Activated naive CD4-positive, alpha-beta T cell treated with anti-CD3 and anti-CD28 coated beads, Interleukin-2, amount 50 U/mL, for 16 hours (primary cell): ENCODE measurements around the gene DNAJC6.
"Not testable (repeated sequence)": the region's sequence is repeated elsewhere in the genome, so short reads cannot be mapped to it uniquely, and the experiment has no call there.

ENCODE experiments used
- DNase-seq: peaks from one replicate; pipeline ENCODE4 v3.0.0-alpha.2; 2020

Gene DNAJC6

GRCh38 chr1:65360648-65361047 lies 51.3 kb downstream of the DNAJC6 start:
- DNase-seq = no peak

- no peak for DNase-seq
These were observed 53.2 kb downstream of the DNAJC6 start for GRCh38 chr1:65362545-65362944.

- no peak for DNase-seq
These were observed 54.1 kb downstream of the DNAJC6 start for GRCh38 chr1:65363484-65363883.

- no peak for DNase-seq
These were observed 59.1 kb downstream of the DNAJC6 start for GRCh38 chr1:65368403-65368802.

- DNase-seq = no peak
These were observed 62.2 kb downstream of the DNAJC6 start for GRCh38 chr1:65371544-65371943.

- DNase-seq = no peak
These were observed 63.2 kb downstream of the DNAJC6 start for GRCh38 chr1:65372557-65372956.

GRCh38 chr1:65377496-65378246 lies 68.3 kb downstream of the DNAJC6 start:
- DNase-seq = no peak

- DNase-seq = no peak
These were observed 69.1 kb downstream of the DNAJC6 start for GRCh38 chr1:65378247-65378946.

- DNase-seq = not testable (repeated sequence)
These were observed 75.1 kb downstream of the DNAJC6 start for GRCh38 chr1:65384426-65384825.

- DNase-seq = no peak
These were observed 77.1 kb downstream of the DNAJC6 start for GRCh38 chr1:65386439-65386838.

GRCh38 chr1:65387821-65388220 lies 78.5 kb downstream of the DNAJC6 start:
- no peak for DNase-seq

- no peak for DNase-seq
These were observed 79.8 kb downstream of the DNAJC6 start for GRCh38 chr1:65388908-65389695.

- DNase-seq = no peak
These were observed 83.2 kb downstream of the DNAJC6 start for GRCh38 chr1:65392497-65392896.

- no peak for DNase-seq
These were observed 84.0 kb downstream of the DNAJC6 start for GRCh38 chr1:65393347-65393746.

GRCh38 chr1:65393928-65394327 lies 84.6 kb downstream of the DNAJC6 start:
- no peak for DNase-seq

- no peak for DNase-seq
These were observed 86.7 kb downstream of the DNAJC6 start for GRCh38 chr1:65395887-65396612.

- no peak for DNase-seq
These were observed 88.7 kb downstream of the DNAJC6 start for GRCh38 chr1:65398083-65398482.

- no peak for DNase-seq
These were observed 89.7 kb downstream of the DNAJC6 start for GRCh38 chr1:65399003-65399402.

GRCh38 chr1:65401612-65402011 lies 92.3 kb downstream of the DNAJC6 start:
- DNase-seq = no peak

- DNase-seq = no peak
These were observed 95.6 kb downstream of the DNAJC6 start for GRCh38 chr1:65404941-65405340.

GRCh38 chr1:65407877-65408276 lies 98.5 kb downstream of the DNAJC6 start:
- DNase-seq = no peak

- no peak for DNase-seq
These were observed 100.0 kb downstream of the DNAJC6 start for GRCh38 chr1:65409314-65409713.

GRCh38 chr1:65409816-65410326 lies 100.5 kb downstream of the DNAJC6 start:
- DNase-seq = no peak
